Endothelial cell of umbilical vein (primary cell): ENCODE results near the gene HOXB3. TPM values are rescaled to one million over a fixed set of nuclear protein-coding genes. Genes with fewer than 3 reads are reported as not detected.

Experiments used
- BruUV-seq: library from RNA; stranded (reverse); fragments of 400-500 nt; replicated peaks from 2 replicates; lab custom pipeline; 2021; lab: Mats Ljungman, UMichigan
- CTCF ChIA-PET: fragments of 300-600, 350-600 bp; sonication (Branson Sonifier 250); formaldehyde crosslinking; loops from one replicate; lab custom pipeline; 2021; ENCODE audit warnings: antibody characterized with exemption, inconsistent platforms; lab: Charles Lee
- POLR2A ChIA-PET: fragments of 300-600, 350-600 bp; sonication (Branson Sonifier 250); formaldehyde crosslinking; loops from one replicate; lab custom pipeline; 2021; ENCODE audit warnings: antibody characterized with exemption, inconsistent platforms; lab: Charles Lee
- DNase-seq: peaks from one replicate; pipeline ENCODE4 v3.0.0-alpha.2; 2011; ENCODE audit warnings: low read depth, low spot score
- FAIRE-seq: peaks from 2 replicates; lab custom pipeline; 2011; peaks lifted over from hg19 to GRCh38; lab: Jason Lieb, UNC
- H2AFZ ChIP-seq: 2 replicates; pipeline ENCODE4 v1.6.0; 2012; ENCODE audit warnings: low read depth, low read length, control low read depth, inconsistent platforms
- H3K27ac ChIP-seq: 2 replicates; pipeline ENCODE4 v1.5.1; 2011; ENCODE audit warnings: low read depth, mild to moderate bottlenecking, control low read depth, low read length, moderate library complexity; ENCODE audit not compliant: insufficient read depth
- H3K27me3 ChIP-seq, 2 experiments: 2 replicates each; pipeline versions ENCODE4 v1.6.0 to v1.6.1; 2011; ENCODE audit warnings: low read length in 2 of 2, mixed read lengths in 1 of 2; ENCODE audit not compliant: control insufficient read depth in 2 of 2, insufficient read depth in 2 of 2
- H3K36me3 ChIP-seq, 2 experiments: 2 replicates in 1 of 2; 3 replicates in 1 of 2; pipeline ENCODE4 v1.5.1; 2011; ENCODE audit warnings: low read length in 2 of 2, mild to moderate bottlenecking in 1 of 2, moderate library complexity in 1 of 2; ENCODE audit not compliant: control insufficient read depth in 2 of 2, insufficient read depth in 2 of 2; ENCODE audit errors: extremely low read depth in 1 of 2
- H3K4me1 ChIP-seq: 3 replicates; pipeline ENCODE4 v1.5.1; 2011; ENCODE audit warnings: mild to moderate bottlenecking, low read length; ENCODE audit not compliant: control insufficient read depth, insufficient read depth; ENCODE audit errors: extremely low read depth
- H3K4me2 ChIP-seq: 2 replicates; pipeline ENCODE4 v1.6.1; 2011; ENCODE audit warnings: low read length, control low read depth, mixed read lengths; ENCODE audit not compliant: insufficient read depth
- H3K4me3 ChIP-seq, 3 experiments: fragments of 200-600 bp in 1 of 3; sonication (generic), shearing (Covaris generic) in 1 of 3; replicated peaks in 1 of 3; 2 replicates each; pipeline ENCODE4 v1.5.1; 2011 to 2016; ENCODE audit warnings: control low read depth in 3 of 3, low read length in 3 of 3, mild to moderate bottlenecking in 2 of 3, inconsistent platforms in 1 of 3, low read depth in 1 of 3, moderate library complexity in 1 of 3; ENCODE audit not compliant: insufficient read depth in 1 of 3
- H3K79me2 ChIP-seq: 2 replicates; pipeline ENCODE4 v1.6.0; 2012; ENCODE audit warnings: low read length, inconsistent platforms; ENCODE audit not compliant: control insufficient read depth, insufficient read depth
- H3K9ac ChIP-seq: replicated peaks from 2 replicates; pipeline ENCODE3; 2011; ENCODE audit warnings: low read length, control low read depth; ENCODE audit not compliant: insufficient read depth; ENCODE audit errors: extremely low read depth
- H3K9me1 ChIP-seq: replicated peaks from 3 replicates; pipeline ENCODE4 v1.6.0; 2011; ENCODE audit warnings: mild to moderate bottlenecking, low read length; ENCODE audit not compliant: control insufficient read depth, insufficient read depth; ENCODE audit errors: extremely low read depth
- H3K9me3 ChIP-seq: replicated peaks from 2 replicates; pipeline ENCODE4 v1.5.1; 2012; ENCODE audit warnings: low read length, inconsistent platforms; ENCODE audit not compliant: control insufficient read depth, insufficient read depth
- H4K20me1 ChIP-seq: replicated peaks from 2 replicates; pipeline ENCODE3; 2011; ENCODE audit warnings: mild to moderate bottlenecking, low read length; ENCODE audit not compliant: control insufficient read depth, insufficient read depth; ENCODE audit errors: extremely low read depth
- CTCF ChIP-seq, 2 donors: IDR thresholded peaks; 1 replicate in 1 of 2; 2 replicates in 1 of 2; pipeline ENCODE4 v1.5.1; 2011; ENCODE audit warnings: low read length in 2 of 2, mild to moderate bottlenecking in 2 of 2, moderate library complexity in 2 of 2, control low read depth in 1 of 2, inconsistent platforms in 1 of 2, low read depth in 1 of 2; ENCODE audit not compliant: insufficient read depth in 1 of 2; ENCODE audit errors: extremely low read depth in 1 of 2
- GATA2 ChIP-seq: IDR thresholded peaks from 2 replicates; pipeline ENCODE4 v1.7.0; 2011; ENCODE audit warnings: low read depth, mild to moderate bottlenecking, moderate library complexity, mixed read lengths, low read length; ENCODE audit not compliant: insufficient read length, insufficient read depth
- JUN ChIP-seq: IDR thresholded peaks from 2 replicates; pipeline ENCODE4 v1.6.1; 2011; ENCODE audit warnings: borderline replicate concordance, low read depth; ENCODE audit not compliant: insufficient read length, insufficient read depth
- dilution Hi-C: fragments of 300-500 bp; cut with MboI; formaldehyde crosslinking; loops from one replicate; pipeline ENCODE4 v1.15.0; 2019; ENCODE audit warnings: low sequenced_read_pairs; ENCODE audit not compliant: extremely low pct_ligation_motif_present
- intact Hi-C: fragments of 100-400 bp; cut with micrococcal nuclease; formaldehyde crosslinking; loops from one replicate; pipeline ENCODE4 v1.10.0; 2022
- polyA plus RNA-seq, 4 experiments: library from polyadenylated mRNA; depleted of rRNA in 3 of 4; stranded (reverse) in 3 of 4; unstranded in 1 of 4; fragments of >200 nt; gene quantifications; 2 replicates each; pipeline versions ENCODE4 v1.2.1 to v1.2.3, GENCODE V29; 2011 to 2012; ENCODE audit warnings: missing spikeins in 1 of 4
- total RNA-seq: library from RNA; stranded (reverse); gene quantifications from 2 replicates; pipeline ENCODE4 v1.2.3, GENCODE V29; 2021

HOXB3 gene
- total and polyA plus RNA-seq, 2 donors (not counting 3 experiments of a cell fraction or from before 2014, with no cell fraction given), result 29.6 to 56.6 TPM

GRCh38 chr17:48615047-48615962, 25.3 kb upstream of the HOXB3 start, which contains the start of gene HOXB8:
Gene HOXB8, minus strand, starts transcription at chr17:48615292. Its CDS starts 588 bp downstream, at chr17:48614704.
- Histone ChIP-seq H3K9me3 (no peaks in the 10 kb centered on the region), H3K9me1 (no peaks in the 10 kb centered on the region), H3K27ac (no peak within 1 kb of the TSS), H3K27me3 (peaks cover 38 to 49% of the 10 kb centered on the region in 2 experiments), H4K20me1 (no peaks in the 10 kb centered on the region), H3K4me3 (peak within 1 kb of the TSS; percentile 46 to 52 (median 52)), H2AFZ (peak within 1 kb of the TSS; percentile 90), H3K9ac (no peak within 1 kb of the TSS), H3K4me1 (peaks cover 37% of the 10 kb centered on the region), H3K79me2 (peaks cover 9% of the 10 kb centered on the region), H3K36me3 (no peaks in the 10 kb centered on the region), H3K4me2 (peak within 1 kb of the TSS; percentile 82)
- ChIA-PET CTCF (interaction anchor here (0.8 to 4.9 kb wide), 15 partner anchors 8 to 463 kb away, joined by 3 to 26 read pairs (median 6); partner anchors contain the start of gene HOXB9), POLR2A (interaction anchor here (1.2 kb wide), 1 partner anchor 11 kb away, joined by 7 read pairs; the partner anchor contains the start of gene HOXB6)
- DNase-seq (no peak), FAIRE-seq (peak; percentile 43)
- dilution Hi-C loops (no loop called here), intact Hi-C loops (loop anchor here (5.0 kb wide), 2 partner anchors 463 to 478 kb away; no protein-coding TSS in a partner anchor)
- no TSS peak for BruUV-seq
- TF ChIP-seq JUN, result no peak
- no peak for TF ChIP-seq GATA2

GRCh38 chr17:48613862-48614694, 24.0 kb upstream of the HOXB3 start:
- H4K20me1 ChIP-seq, result no peaks in the 10 kb centered on the region
- no TSS peak for BruUV-seq
- no peaks in the 10 kb centered on the region for H3K9me1 ChIP-seq
- peaks cover 44% of the 10 kb centered on the region for H3K4me1 ChIP-seq
- peak overlapping the region; percentile 19 for H3K9ac ChIP-seq
- H3K4me2 ChIP-seq, result peak overlapping the region; percentile 82
- H3K27me3 ChIP-seq, result peaks cover 32 to 38% of the 10 kb centered on the region in 2 experiments
- DNase-seq (peak; percentile 60), FAIRE-seq (peak; percentile 58)
- dilution Hi-C loops, result no loop called here
- no peak overlapping the region for H3K27ac ChIP-seq
- H3K9me3 ChIP-seq, result no peaks in the 10 kb centered on the region
- ChIA-PET POLR2A (interaction anchor here (0.6 to 1.2 kb wide), 3 partner anchors 9 to 416 kb away, joined by 3 to 7 read pairs (median 4); partner anchors contain the start of gene HOXB6), CTCF (interaction anchor here (0.6 to 4.9 kb wide), 19 partner anchors 10 to 462 kb away, joined by 3 to 26 read pairs (median 5); partner anchors contain the start of gene HOXB9)
- no peak for TF ChIP-seq JUN
- no peak for TF ChIP-seq CTCF (IDR thresholded peaks at IDR 0.05; ENCODE audit: extremely low read depth in 1 of 2, insufficient read depth in 1 of 2, low read depth in 1 of 2, low read length in 2 of 2)
- peak overlapping the region; percentile 90 for H2AFZ ChIP-seq
- no peaks in the 10 kb centered on the region for H3K36me3 ChIP-seq
- H3K79me2 ChIP-seq, result peaks cover 19% of the 10 kb centered on the region
- intact Hi-C loops, result no loop called here
- peak overlapping the region; percentile 46 to 52 (median 52) for H3K4me3 ChIP-seq
